ENCODE data around the gene EIF3K.

GRCh38 chr19:38569368-38569983 lies 49.5 kb upstream of the EIF3K start:
- TF ChIP-seq, protein P1, sequence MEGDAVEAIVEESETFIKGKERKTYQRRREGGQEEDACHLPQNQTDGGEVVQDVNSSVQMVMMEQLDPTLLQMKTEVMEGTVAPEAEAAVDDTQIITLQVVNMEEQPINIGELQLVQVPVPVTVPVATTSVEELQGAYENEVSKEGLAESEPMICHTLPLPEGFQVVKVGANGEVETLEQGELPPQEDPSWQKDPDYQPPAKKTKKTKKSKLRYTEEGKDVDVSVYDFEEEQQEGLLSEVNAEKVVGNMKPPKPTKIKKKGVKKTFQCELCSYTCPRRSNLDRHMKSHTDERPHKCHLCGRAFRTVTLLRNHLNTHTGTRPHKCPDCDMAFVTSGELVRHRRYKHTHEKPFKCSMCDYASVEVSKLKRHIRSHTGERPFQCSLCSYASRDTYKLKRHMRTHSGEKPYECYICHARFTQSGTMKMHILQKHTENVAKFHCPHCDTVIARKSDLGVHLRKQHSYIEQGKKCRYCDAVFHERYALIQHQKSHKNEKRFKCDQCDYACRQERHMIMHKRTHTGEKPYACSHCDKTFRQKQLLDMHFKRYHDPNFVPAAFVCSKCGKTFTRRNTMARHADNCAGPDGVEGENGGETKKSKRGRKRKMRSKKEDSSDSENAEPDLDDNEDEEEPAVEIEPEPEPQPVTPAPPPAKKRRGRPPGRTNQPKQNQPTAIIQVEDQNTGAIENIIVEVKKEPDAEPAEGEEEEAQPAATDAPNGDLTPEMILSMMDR (IDR thresholded peaks at IDR 0.05; ENCODE audit: low read length) = no peak
- TF ChIP-seq EZH2 (optimal IDR thresholded peaks at IDR 0.05; ENCODE audit: low read depth, low read length) = no peak
- no peak for TF ChIP-seq EZH2phosphoT487 (IDR thresholded peaks at IDR 0.05; ENCODE audit: low read length)
